K562 (cell line): ENCODE data around the gene MADD. TPM values are rescaled to one million over a fixed set of nuclear protein-coding genes. Genes with fewer than 3 reads are reported as not detected.

Experiments
- CTBP1 ChIP-seq: fragments of 450-650 bp; IDR thresholded peaks from 2 replicates; pipeline ENCODE4 v1.6.1; 2016; ENCODE audit warnings: borderline replicate concordance
- EHMT2 ChIP-seq: fragments of 450-650 bp; IDR thresholded peaks from 2 replicates; pipeline ENCODE4 v1.6.1; 2018; ENCODE audit warnings: antibody characterized with exemption
- FOXK1 ChIP-seq: sonication (generic); formaldehyde crosslinking; IDR thresholded peaks from 2 replicates; pipeline ENCODE4 v1.8.0; 2022; ENCODE audit warnings: missing genetic modification reagents, mild to moderate bottlenecking, borderline replicate concordance
- HCFC1 ChIP-seq: IDR thresholded peaks from 2 replicates; pipeline ENCODE4 v1.6.1; 2012; ENCODE audit warnings: low read depth, low read length, improper control_type of control experiment
- JUND ChIP-seq, 2 experiments: IDR thresholded peaks; 2 replicates in 1 of 2; 3 replicates in 1 of 2; pipeline ENCODE4 v1.6.1; 2011; ENCODE audit warnings: borderline replicate concordance in 2 of 2, low read depth in 2 of 2, low read length in 2 of 2, improper control_type of control experiment in 1 of 2, missing biosample characterization in 1 of 2, missing genetic modification characterization in 1 of 2, missing genetic modification reagents in 1 of 2
- NFRKB ChIP-seq: fragments of 450-650 bp; IDR thresholded peaks from 2 replicates; pipeline ENCODE4 v1.6.1; 2016; ENCODE audit warnings: low read depth
- NKRF ChIP-seq: fragments of 450-650 bp; IDR thresholded peaks from 2 replicates; pipeline ENCODE4 v1.6.1; 2016; ENCODE audit warnings: borderline replicate concordance
- POLR2A ChIP-seq: fragments of 450-650 bp; conservative IDR thresholded peaks from 2 replicates; pipeline ENCODE4 v1.6.1; 2016
- RCOR1 ChIP-seq, 2 experiments: IDR thresholded peaks; 2 replicates each; pipeline ENCODE4 v1.6.1; 2012; ENCODE audit warnings: low read depth in 2 of 2, low read length in 2 of 2, borderline replicate concordance in 1 of 2, improper control_type of control experiment in 1 of 2
- RERE ChIP-seq: sonication (generic); formaldehyde crosslinking; IDR thresholded peaks from 2 replicates; pipeline ENCODE4 v1.8.0; 2023; ENCODE audit warnings: missing genetic modification reagents, mild to moderate bottlenecking, borderline replicate concordance
- RNF2 ChIP-seq: sonication (generic); IDR thresholded peaks from 2 replicates; pipeline ENCODE4 v1.6.1; 2016
- SREBF2 ChIP-seq: sonication (generic); formaldehyde crosslinking; IDR thresholded peaks from 2 replicates; pipeline ENCODE4 v1.4.0; 2020; ENCODE audit warnings: mild to moderate bottlenecking, missing genetic modification reagents
- TCF7L2 ChIP-seq: fragments of 150-350 bp; IDR thresholded peaks from 2 replicates; pipeline ENCODE4 v1.6.1; 2016; ENCODE audit warnings: low read depth, mild to moderate bottlenecking, low read length, moderate library complexity
- ZBTB7A ChIP-seq: IDR thresholded peaks from 2 replicates; pipeline ENCODE4 v1.6.1; 2011; ENCODE audit warnings: low read depth, mild to moderate bottlenecking, low read length, moderate library complexity, borderline replicate concordance; ENCODE audit not compliant: control insufficient read depth
- ZNF224 ChIP-seq: sonication (generic); formaldehyde crosslinking; IDR thresholded peaks from 2 replicates; pipeline ENCODE4 v1.8.0; 2022; ENCODE audit warnings: mild to moderate bottlenecking, missing genetic modification reagents
- polyA plus RNA-seq, 8 experiments: library from polyadenylated mRNA; depleted of rRNA in 4 of 8; stranded (reverse) in 5 of 8; unstranded in 3 of 8; fragments of >200 nt; fragmentation: Nextera tagmentation in 2 of 8; fragmentation: Illumina TruSeq in 1 of 8; extraction: Ambion mirVana in 2 of 8; extraction: Trizol in 1 of 8; gene quantifications; 2 replicates each; pipeline versions ENCODE4 v1.2.1 to v1.2.3, GENCODE V29; 2011 to 2014; ENCODE audit warnings: inconsistent platforms in 1 of 8, missing spikeins in 1 of 8
- total RNA-seq, 7 experiments: library from RNA; depleted of rRNA in 6 of 7; stranded (reverse); fragments of >200 nt in 6 of 7; fragmentation: Illumina TruSeq in 2 of 7; extraction: Trizol in 2 of 7; gene quantifications; 2 replicates each; pipeline versions ENCODE4 v1.2.1 to v1.2.3, GENCODE V29; 2011 to 2021; ENCODE audit warnings: low replicate concordance in 1 of 7
- TF ChIP-seq, protein P1 (sequence below): fragments of 250-450 bp; sonication (Bioruptor Pico); IDR thresholded peaks from 2 replicates; pipeline ENCODE4 v1.5.0; 2022; ENCODE audit warnings: mild to moderate bottlenecking
- TF ChIP-seq, protein P2 (sequence below): sonication (generic); formaldehyde crosslinking; IDR thresholded peaks from 2 replicates; pipeline ENCODE4 v1.8.1; 2023; ENCODE audit warnings: mild to moderate bottlenecking, missing genetic modification reagents

MADD gene
- total and polyA plus RNA-seq, 9 of the 15 experiments (the other 6 are each of a cell fraction or from before 2014, with no cell fraction given): 0.68 to 57.6 (median 33.6) TPM

DNA sequence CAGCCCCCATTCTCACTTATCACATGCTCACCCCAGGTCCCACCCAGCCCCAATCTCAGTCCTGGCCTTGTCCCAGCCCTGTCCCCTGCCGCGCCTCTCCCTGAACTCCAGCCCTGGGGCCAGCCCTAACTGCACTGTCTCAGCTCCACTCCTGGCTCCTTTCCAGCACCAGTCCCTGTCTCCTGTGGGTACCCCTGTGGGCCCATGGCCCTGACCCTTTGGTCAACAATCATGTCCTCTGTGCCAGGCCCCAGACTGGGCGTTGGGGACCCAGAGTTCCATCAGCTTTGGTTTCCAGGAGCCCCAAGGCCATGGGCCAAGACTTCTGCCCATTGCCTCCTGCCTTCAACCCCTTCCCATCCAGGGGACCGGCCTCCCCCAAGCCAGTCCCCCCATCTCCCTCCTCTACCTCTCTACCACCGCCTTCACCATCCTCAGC is 107.7 kb downstream of the MADD start (continued):
- no peak for TF ChIP-seq RERE (CRISPR knock-in tag)
- TF ChIP-seq ZNF224: 0 out of 2 replicates have a peak, but pooled peaks have one; percentile 58
- TF ChIP-seq CTBP1: no peak
- 0 out of 2 replicates have a peak, but pooled peaks have one; percentile 33 for TF ChIP-seq FOXK1 (CRISPR knock-in tag)
- no peak for TF ChIP-seq POLR2A
- peak in 1 of 2 experiments; percentile 35; a peak in 1 of 4 replicates for TF ChIP-seq RCOR1 (IDR thresholded peaks at IDR 0.05; ENCODE audit: borderline replicate concordance in 1 of 2, low read depth in 2 of 2, low read length in 2 of 2)
- no peak for TF ChIP-seq TCF7L2
- TF ChIP-seq, protein P1, sequence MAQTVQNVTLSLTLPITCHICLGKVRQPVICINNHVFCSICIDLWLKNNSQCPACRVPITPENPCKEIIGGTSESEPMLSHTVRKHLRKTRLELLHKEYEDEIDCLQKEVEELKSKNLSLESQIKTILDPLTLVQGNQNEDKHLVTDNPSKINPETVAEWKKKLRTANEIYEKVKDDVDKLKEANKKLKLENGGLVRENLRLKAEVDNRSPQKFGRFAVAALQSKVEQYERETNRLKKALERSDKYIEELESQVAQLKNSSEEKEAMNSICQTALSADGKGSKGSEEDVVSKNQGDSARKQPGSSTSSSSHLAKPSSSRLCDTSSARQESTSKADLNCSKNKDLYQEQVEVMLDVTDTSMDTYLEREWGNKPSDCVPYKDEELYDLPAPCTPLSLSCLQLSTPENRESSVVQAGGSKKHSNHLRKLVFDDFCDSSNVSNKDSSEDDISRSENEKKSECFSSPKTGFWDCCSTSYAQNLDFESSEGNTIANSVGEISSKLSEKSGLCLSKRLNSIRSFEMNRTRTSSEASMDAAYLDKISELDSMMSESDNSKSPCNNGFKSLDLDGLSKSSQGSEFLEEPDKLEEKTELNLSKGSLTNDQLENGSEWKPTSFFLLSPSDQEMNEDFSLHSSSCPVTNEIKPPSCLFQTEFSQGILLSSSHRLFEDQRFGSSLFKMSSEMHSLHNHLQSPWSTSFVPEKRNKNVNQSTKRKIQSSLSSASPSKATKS (CRISPR knock-in tag): no peak
- no peak for TF ChIP-seq RNF2
- TF ChIP-seq NKRF: no peak
- no peak for TF ChIP-seq HCFC1
- TF ChIP-seq JUND (IDR thresholded peaks at IDR 0.05; ENCODE audit: borderline replicate concordance, low read depth, low read length): no peak
- no peak for TF ChIP-seq JUND (tag; IDR thresholded peaks at IDR 0.05; ENCODE audit: borderline replicate concordance, low read depth, low read length)
- no peak for TF ChIP-seq EHMT2
- TF ChIP-seq NFRKB: peak; percentile 60
- no peak for TF ChIP-seq SREBF2 (CRISPR knock-in tag)
- TF ChIP-seq, protein P2, sequence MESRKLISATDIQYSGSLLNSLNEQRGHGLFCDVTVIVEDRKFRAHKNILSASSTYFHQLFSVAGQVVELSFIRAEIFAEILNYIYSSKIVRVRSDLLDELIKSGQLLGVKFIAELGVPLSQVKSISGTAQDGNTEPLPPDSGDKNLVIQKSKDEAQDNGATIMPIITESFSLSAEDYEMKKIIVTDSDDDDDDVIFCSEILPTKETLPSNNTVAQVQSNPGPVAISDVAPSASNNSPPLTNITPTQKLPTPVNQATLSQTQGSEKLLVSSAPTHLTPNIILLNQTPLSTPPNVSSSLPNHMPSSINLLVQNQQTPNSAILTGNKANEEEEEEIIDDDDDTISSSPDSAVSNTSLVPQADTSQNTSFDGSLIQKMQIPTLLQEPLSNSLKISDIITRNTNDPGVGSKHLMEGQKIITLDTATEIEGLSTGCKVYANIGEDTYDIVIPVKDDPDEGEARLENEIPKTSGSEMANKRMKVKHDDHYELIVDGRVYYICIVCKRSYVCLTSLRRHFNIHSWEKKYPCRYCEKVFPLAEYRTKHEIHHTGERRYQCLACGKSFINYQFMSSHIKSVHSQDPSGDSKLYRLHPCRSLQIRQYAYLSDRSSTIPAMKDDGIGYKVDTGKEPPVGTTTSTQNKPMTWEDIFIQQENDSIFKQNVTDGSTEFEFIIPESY (CRISPR knock-in tag): 0 out of 2 replicates have a peak, but pooled peaks have one; percentile 43
- 0 out of 2 replicates have a peak, but pooled peaks have one; percentile 6 for TF ChIP-seq ZBTB7A
